PC-3 (cell line): ENCODE results near the gene DPYSL4. TPM values are rescaled to one million over a fixed set of nuclear protein-coding genes. Genes with fewer than 3 reads are reported as not detected.
A peak's percentile ranks its signal among the peaks of the same experiment; 100 is the strongest.

Source experiments
- ATAC-seq: fragments of 200-7000 bp; cut with Tn5 transposase; 2 replicates; pipeline ENCODE4 v1.9.1; 2020; ENCODE audit warnings: mild to moderate bottlenecking, moderate library complexity
- BruUV-seq: library from RNA; stranded (reverse); fragments of 400-500 nt; replicated peaks from 2 replicates; lab custom pipeline; 2021; lab: Mats Ljungman, UMichigan
- CTCF ChIA-PET: fragments of 300-600 bp; sonication (Branson Sonifier 250); formaldehyde crosslinking; loops from one replicate; lab custom pipeline; 2022; ENCODE audit warnings: antibody characterized with exemption; lab: Charles Lee
- POLR2A ChIA-PET: fragments of 300-600 bp; sonication (Branson Sonifier 250); formaldehyde crosslinking; loops from one replicate; lab custom pipeline; 2022; ENCODE audit warnings: antibody characterized with exemption; ENCODE audit not compliant: unreplicated experiment; lab: Charles Lee
- DNase-seq: peaks from one replicate; pipeline ENCODE4 v3.0.0-alpha.2; 2015
- H2AFZ ChIP-seq: fragments of 300-600 bp; sonication (generic); 2 replicates; pipeline ENCODE4 v1.6.0; 2016; ENCODE audit warnings: antibody characterized with exemption, low read length
- H3F3A ChIP-seq: fragments of 300-600 bp; sonication (generic); one replicate; pipeline ENCODE4 v1.6.0; 2017; ENCODE audit warnings: antibody characterized with exemption, low read length, control low read depth, mild to moderate bottlenecking; ENCODE audit not compliant: unreplicated experiment
- H3K27ac ChIP-seq: fragments of 300-600 bp; sonication (generic); 2 replicates; pipeline ENCODE4 v1.5.1; 2016; ENCODE audit warnings: mild to moderate bottlenecking, low read length
- H3K27me3 ChIP-seq: fragments of 300-600 bp; sonication (generic); 2 replicates; pipeline ENCODE4 v1.6.1; 2016; ENCODE audit warnings: low read length, mixed read lengths
- H3K36me3 ChIP-seq: fragments of 300-600 bp; sonication (generic); 2 replicates; pipeline ENCODE4 v1.6.1; 2016; ENCODE audit warnings: low read depth, mixed run types, low read length, mixed read lengths
- H3K4me1 ChIP-seq: fragments of 300-600 bp; sonication (generic); 2 replicates; pipeline ENCODE4 v1.5.1; 2016; ENCODE audit warnings: low read length; ENCODE audit not compliant: insufficient read depth
- H3K4me2 ChIP-seq: fragments of 300-600 bp; sonication (generic); 2 replicates; pipeline ENCODE4 v1.6.0; 2016; ENCODE audit warnings: low read length
- H3K4me3 ChIP-seq: fragments of 300-600 bp; sonication (generic); 2 replicates; pipeline ENCODE4 v1.5.1; 2016; ENCODE audit warnings: mild to moderate bottlenecking, low read length, mixed read lengths
- H3K79me2 ChIP-seq: fragments of 300-600 bp; sonication (generic); 2 replicates; pipeline ENCODE4 v1.6.1; 2017; ENCODE audit warnings: low read length, mixed read lengths
- H3K9ac ChIP-seq: fragments of 300-600 bp; sonication (generic); 2 replicates; pipeline ENCODE4 v1.6.0; 2016; ENCODE audit warnings: mild to moderate bottlenecking, low read length
- H3K9me2 ChIP-seq: fragments of 300-600 bp; sonication (generic); replicated peaks from 2 replicates; pipeline ENCODE4 v1.6.1; 2016; ENCODE audit warnings: mixed run types, low read length, mixed read lengths
- H3K9me3 ChIP-seq: fragments of 300-600 bp; sonication (generic); 2 replicates; pipeline ENCODE4 v1.6.1; 2016; ENCODE audit warnings: low read length, mixed read lengths
- H4K20me1 ChIP-seq: fragments of 300-600 bp; sonication (generic); 2 replicates; pipeline ENCODE4 v1.6.1; 2016; ENCODE audit warnings: low read length, mixed read lengths
- EZH2 ChIP-seq: fragments of 300-600 bp; sonication (generic); IDR thresholded peaks from one replicate; pipeline ENCODE4 v1.6.1; 2017; ENCODE audit warnings: antibody characterized with exemption, mild to moderate bottlenecking, low read length; ENCODE audit not compliant: unreplicated experiment
- EZH2phosphoT487 ChIP-seq: fragments of 300-600 bp; sonication (generic); IDR thresholded peaks from 2 replicates; pipeline ENCODE4 v1.6.1; 2018; ENCODE audit warnings: mild to moderate bottlenecking, antibody characterized with exemption, low read length, borderline replicate concordance
- intact Hi-C: fragments of 100-400 bp; cut with micrococcal nuclease; formaldehyde crosslinking; loops from 2 replicates; pipeline ENCODE4 v1.9.0; 2023
- total RNA-seq: library from RNA; depleted of rRNA; stranded (reverse); fragments of >200 nt; gene quantifications from 2 replicates; pipeline ENCODE4 v1.2.3, GENCODE V29; 2014
- TF ChIP-seq, protein P1 (sequence below): fragments of 300-600 bp; sonication (generic); conservative IDR thresholded peaks from 2 replicates; pipeline ENCODE4 v1.5.1; 2017; ENCODE audit warnings: antibody characterized with exemption, low read depth, mild to moderate bottlenecking, low read length

The DPYSL4 gene
- total RNA-seq, 1 experiment from 2014 or later: 10.2 TPM

- ATAC-seq (no peak), DNase-seq (no peak)
- H3F3A ChIP-seq: no peaks in the 10 kb centered on the region
- TF ChIP-seq EZH2phosphoT487 (no peak), EZH2 (no peak)
- TF ChIP-seq, protein P1, sequence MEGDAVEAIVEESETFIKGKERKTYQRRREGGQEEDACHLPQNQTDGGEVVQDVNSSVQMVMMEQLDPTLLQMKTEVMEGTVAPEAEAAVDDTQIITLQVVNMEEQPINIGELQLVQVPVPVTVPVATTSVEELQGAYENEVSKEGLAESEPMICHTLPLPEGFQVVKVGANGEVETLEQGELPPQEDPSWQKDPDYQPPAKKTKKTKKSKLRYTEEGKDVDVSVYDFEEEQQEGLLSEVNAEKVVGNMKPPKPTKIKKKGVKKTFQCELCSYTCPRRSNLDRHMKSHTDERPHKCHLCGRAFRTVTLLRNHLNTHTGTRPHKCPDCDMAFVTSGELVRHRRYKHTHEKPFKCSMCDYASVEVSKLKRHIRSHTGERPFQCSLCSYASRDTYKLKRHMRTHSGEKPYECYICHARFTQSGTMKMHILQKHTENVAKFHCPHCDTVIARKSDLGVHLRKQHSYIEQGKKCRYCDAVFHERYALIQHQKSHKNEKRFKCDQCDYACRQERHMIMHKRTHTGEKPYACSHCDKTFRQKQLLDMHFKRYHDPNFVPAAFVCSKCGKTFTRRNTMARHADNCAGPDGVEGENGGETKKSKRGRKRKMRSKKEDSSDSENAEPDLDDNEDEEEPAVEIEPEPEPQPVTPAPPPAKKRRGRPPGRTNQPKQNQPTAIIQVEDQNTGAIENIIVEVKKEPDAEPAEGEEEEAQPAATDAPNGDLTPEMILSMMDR: no peak
- no peak overlapping the region for H3K4me3 ChIP-seq
- H3K9ac ChIP-seq: no peak overlapping the region
- BruUV-seq: no TSS peak
- no peak overlapping the region for H3K27ac ChIP-seq
- no peaks in the 10 kb centered on the region for H3K36me3 ChIP-seq
- POLR2A ChIA-PET: interaction anchor here (0.7 kb wide), 1 partner anchor 144 kb away, joined by 5 read pairs; no protein-coding TSS in a partner anchor
- intact Hi-C loops: loop anchor here (5.0 kb wide), 1 partner anchor 139 kb away; no protein-coding TSS in a partner anchor
- no peak overlapping the region for H2AFZ ChIP-seq
- no peaks in the 10 kb centered on the region for H3K9me2 ChIP-seq
- H3K27me3 ChIP-seq: no peaks in the 10 kb centered on the region
- no peaks in the 10 kb centered on the region for H3K9me3 ChIP-seq
- no peak overlapping the region for H3K4me2 ChIP-seq
- no peaks in the 10 kb centered on the region for H4K20me1 ChIP-seq
- no peaks in the 10 kb centered on the region for H3K79me2 ChIP-seq
- CTCF ChIA-PET: no interaction called here
- no peaks in the 10 kb centered on the region for H3K4me1 ChIP-seq
These were observed 45.0 kb upstream of the DPYSL4 start for GRCh38 chr10:132141526-132142395.

DNA sequence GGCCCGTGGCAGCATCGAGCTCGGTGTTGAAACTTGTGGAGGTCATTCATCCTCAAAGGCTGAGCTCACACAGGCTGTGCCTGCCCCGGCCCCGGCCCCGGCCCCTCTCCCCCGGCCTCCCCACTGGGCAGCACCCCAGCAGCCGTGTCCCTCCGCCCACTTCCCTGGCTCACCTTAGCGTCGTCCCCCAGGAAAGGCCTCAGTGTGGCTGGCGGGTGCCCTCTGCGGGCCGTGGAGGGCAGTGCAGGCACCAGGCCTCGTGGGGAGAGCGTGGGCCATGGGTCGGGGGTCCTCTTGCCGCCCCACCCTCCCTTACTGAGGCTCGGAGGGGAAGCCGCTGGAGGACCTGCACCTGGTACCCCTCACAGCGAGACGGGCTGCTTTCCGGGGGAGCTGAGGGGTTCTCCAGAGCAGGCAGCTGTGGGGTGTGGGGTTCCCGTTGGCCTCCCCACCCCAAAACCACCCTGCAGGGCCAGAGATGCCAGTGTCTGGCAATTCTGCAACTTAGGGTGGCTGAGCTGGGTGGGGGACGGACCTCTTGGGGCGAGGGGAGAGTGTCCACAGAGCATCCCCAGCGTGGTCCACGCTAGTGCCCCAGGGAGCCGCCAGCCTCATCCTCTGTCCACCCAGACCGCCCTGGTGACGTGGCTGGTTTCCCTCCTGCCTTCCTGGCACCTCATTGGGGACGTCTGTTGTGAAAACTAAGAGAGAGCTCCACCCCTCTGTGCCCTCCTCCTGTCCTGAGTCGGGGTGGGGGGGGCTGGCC, 44.2 kb upstream of the DPYSL4 start:
- Histone ChIP-seq H3K9me3 (no peaks in the 10 kb centered on the region), H3K4me1 (no peaks in the 10 kb centered on the region), H3K9me2 (no peaks in the 10 kb centered on the region), H3K36me3 (no peaks in the 10 kb centered on the region), H3K27me3 (no peaks in the 10 kb centered on the region), H3K79me2 (no peaks in the 10 kb centered on the region), H3F3A (no peaks in the 10 kb centered on the region), H2AFZ (no peak overlapping the region), H3K9ac (no peak overlapping the region), H4K20me1 (no peaks in the 10 kb centered on the region), H3K4me3 (no peak overlapping the region), H3K4me2 (0 out of 2 replicates have a peak overlapping the region, but pooled peaks have one; percentile 22), H3K27ac (no peak overlapping the region)
- intact Hi-C loops: loop anchor here (5.0 kb wide), 1 partner anchor 140 kb away; no protein-coding TSS in a partner anchor
- TF ChIP-seq, protein P1: peak; percentile 66
- TF ChIP-seq EZH2: no peak
- no TSS peak for BruUV-seq
- CTCF ChIA-PET: interaction anchor here (0.7 kb wide), 1 partner anchor 104 kb away, joined by 3 read pairs; no protein-coding TSS in a partner anchor
- DNase-seq (peak; percentile 55), ATAC-seq (peak; percentile 90)
- POLR2A ChIA-PET: interaction anchor here (0.7 kb wide), 1 partner anchor 145 kb away, joined by 5 read pairs; no protein-coding TSS in a partner anchor
